Adrenal gland (tissue), 12 donors: ENCODE data around the gene CTLA4. TPM values are rescaled to one million over a fixed set of nuclear protein-coding genes. Genes with fewer than 3 reads are reported as not detected.

Source experiments
- DNase-seq, 7 donors: peaks; one replicate each; pipeline ENCODE4 v3.0.0-alpha.2; 2019 to 2020
- H3K27ac ChIP-seq, 5 donors: fragments of 200-600 bp; sonication (generic) in 4 of 5; 1 replicate in 3 of 5; 2 replicates in 2 of 5; pipeline versions ENCODE4 v1.5.1 to v1.8.0; 2016 to 2020; ENCODE audit warnings: mild to moderate bottlenecking in 1 of 5
- H3K27me3 ChIP-seq: fragments of 200-600 bp; 2 replicates; pipeline ENCODE4 v1.8.0; 2021
- H3K36me3 ChIP-seq, 2 donors: fragments of 200-600 bp; replicated peaks in 1 of 2; 1 replicate in 1 of 2; 2 replicates in 1 of 2; pipeline versions ENCODE4 v1.5.1 to v1.8.0; 2018 to 2022
- H3K4me1 ChIP-seq, 2 donors: fragments of 200-600 bp; replicated peaks in 1 of 2; 1 replicate in 1 of 2; 2 replicates in 1 of 2; pipeline versions ENCODE4 v1.5.1 to v1.8.0; 2018 to 2021
- H3K4me3 ChIP-seq, 4 donors: fragments of 200-600 bp; sonication (generic) in 3 of 4; one replicate each; pipeline ENCODE4 v1.5.1; 2016 to 2018
- H3K9me3 ChIP-seq, 3 donors: fragments of 200-600 bp; sonication (generic) in 1 of 3; replicated peaks in 1 of 3; 1 replicate in 2 of 3; 2 replicates in 1 of 3; pipeline versions ENCODE4 v1.5.1 to v1.8.0; 2016 to 2021
- CTCF ChIP-seq, 6 experiments: fragments of 450-650 bp in 4 of 6; fragments of 200-600 bp in 2 of 6; sonication (generic) in 1 of 6; IDR thresholded peaks; 1 replicate in 5 of 6; 2 replicates in 1 of 6; pipeline versions ENCODE4 v1.5.1 to v1.8.0; 2016 to 2021; ENCODE audit warnings: antibody characterized with exemption in 6 of 6, mild to moderate bottlenecking in 2 of 6, moderate library complexity in 1 of 6
- POLR2A ChIP-seq, 2 donors: fragments of 450-650 bp; IDR thresholded peaks; one replicate each; pipeline ENCODE4 v1.6.1; 2017; ENCODE audit warnings: antibody characterized with exemption in 2 of 2, mild to moderate bottlenecking in 2 of 2, moderate library complexity in 1 of 2
- WGBS, 4 donors: extraction: QIAGEN DNeasy Blood & Tissue Kit in 2 of 4; methylation state at CpG; one replicate each; pipeline versions ENCODE4 v1.1.5 to v1.1.7; 2013 to 2017; 5-methylcytosine and 5-hydroxymethylcytosine counted together
- intact Hi-C, 2 donors: fragments of 100-400 bp; cut with DNase I; formaldehyde crosslinking; loops; one replicate each; pipeline versions ENCODE4 v1.14.1 to v1.15.0; 2022 to 2023
- polyA plus RNA-seq, 3 donors: library from polyadenylated mRNA; stranded (reverse); fragments of 200-250 nt in 2 of 3; fragments of 350-450 nt in 1 of 3; fragmentation: Illumina TruSeq in 1 of 3; extraction: RNeasy Lipid Tissue Mini Kit (QIAGEN cat#74804) in 1 of 3; gene quantifications; one replicate each; pipeline ENCODE4 v1.2.3, GENCODE V29; 2013 to 2014
- total RNA-seq, 9 donors: library from RNA; depleted of rRNA in 4 of 9; stranded (reverse); fragments of >200 nt in 4 of 9; fragments of 120-200 nt in 1 of 9; fragmentation: NEBNext Ultra II Directional in 1 of 9; extraction: Animal tissue kit (Norgen Biotek cat#: 25700) in 1 of 9; gene quantifications; one replicate each; pipeline versions ENCODE4 v1.1.0 to v1.2.4, GENCODE V29; 2013 to 2023
- donor health status: healthy with polysubstance abuse.
- donor health status: Bipolar disorder and iron deficiency.
- donor health status: DM: yes; HTN: yes; CAD: no.
- donor health status: DM: no; HTN: no; CAD: no.
- donor health status: DM: no; HTN: no; CAD: no.
- donor health status: DM: yes; HTN: yes; CAD: no.

Gene CTLA4
- total and polyA plus RNA-seq, 12 donors: 0.03 to 0.50 (median 0.10) TPM; not detected in 8

- H3K27ac ChIP-seq: no peak overlapping the region
- H3K27me3 ChIP-seq: no peaks in the 10 kb centered on the region
- no peaks in the 10 kb centered on the region for H3K9me3 ChIP-seq
- no peak for TF ChIP-seq POLR2A (IDR thresholded peaks at IDR 0.05)
- H3K4me3 ChIP-seq: no peak overlapping the region
- no peaks in the 10 kb centered on the region for H3K36me3 ChIP-seq
- intact Hi-C loops: no loop called here
- WGBS, 4 donors: 96 to 100% (median 96%) methylated on average over 1 of the region's 1 CpG
- no peak for DNase-seq
- no peaks in the 10 kb centered on the region for H3K4me1 ChIP-seq
Measured at GRCh38 chr2:203826704-203827103, 40.9 kb upstream of the CTLA4 start.

DNA sequence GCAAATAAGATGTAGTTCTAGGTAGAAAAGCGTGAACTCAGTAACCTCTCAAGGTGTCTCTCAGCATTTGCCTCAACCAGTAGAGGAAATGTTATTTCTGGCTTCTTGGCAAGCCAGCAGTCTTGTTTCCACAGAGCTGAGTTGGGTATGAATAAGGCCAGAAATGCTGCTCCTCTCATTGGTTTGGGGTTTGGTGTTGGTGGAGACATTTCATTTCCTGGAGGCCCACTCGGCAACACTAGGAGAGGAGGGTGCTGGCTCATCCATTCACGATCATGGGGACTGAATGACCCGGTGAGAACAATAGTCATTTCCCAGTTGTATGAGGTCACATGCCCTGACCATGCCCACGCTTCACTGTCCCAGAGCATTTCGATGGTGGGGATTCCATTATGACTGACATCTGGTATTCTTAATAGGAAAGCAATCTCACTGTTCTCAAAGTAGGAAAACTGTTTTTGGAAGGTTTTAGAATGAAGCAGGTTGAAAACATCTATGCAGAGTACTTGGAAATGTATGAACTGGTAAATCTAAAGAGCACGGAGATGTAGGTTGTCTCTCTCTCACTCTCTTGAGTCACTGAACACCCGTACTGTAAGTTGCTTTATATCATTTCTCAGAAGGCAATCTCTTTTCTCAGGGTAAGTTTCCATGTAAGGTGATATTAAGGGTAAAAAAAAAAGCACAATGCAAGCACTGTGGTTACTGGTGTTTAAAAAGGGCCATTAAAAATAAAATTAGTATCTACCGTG lies 37.1 kb upstream of the CTLA4 start:
- no peaks in the 10 kb centered on the region for H3K36me3 ChIP-seq
- H3K27ac ChIP-seq: no peak overlapping the region
- no peak overlapping the region for H3K4me3 ChIP-seq
- TF ChIP-seq CTCF (IDR thresholded peaks at IDR 0.05) (no peak), POLR2A (IDR thresholded peaks at IDR 0.05) (no peak)
- H3K4me1 ChIP-seq: no peaks in the 10 kb centered on the region
- intact Hi-C loops: no loop called here
- no peak for DNase-seq
- no peaks in the 10 kb centered on the region for H3K27me3 ChIP-seq
- WGBS, 4 donors: 82 to 93% (median 85%) methylated on average over 9 of the region's 9 CpGs
- H3K9me3 ChIP-seq: no peaks in the 10 kb centered on the region

GRCh38 chr2:203835420-203835819 lies 32.2 kb upstream of the CTLA4 start:
- no peaks in the 10 kb centered on the region for H3K36me3 ChIP-seq
- H3K27me3 ChIP-seq: no peaks in the 10 kb centered on the region
- no peak for DNase-seq
- no peak overlapping the region for H3K27ac ChIP-seq
- WGBS, 4 donors: 86 to 89% (median 87%) methylated on average over 6 of the region's 6 CpGs
- TF ChIP-seq POLR2A (IDR thresholded peaks at IDR 0.05) (no peak), CTCF (IDR thresholded peaks at IDR 0.05) (no peak)
- H3K4me3 ChIP-seq: no peak overlapping the region
- H3K4me1 ChIP-seq: no peaks in the 10 kb centered on the region
- H3K9me3 ChIP-seq: no peaks in the 10 kb centered on the region
- intact Hi-C loops: no loop called here

- Histone ChIP-seq H3K4me1 (no peaks in the 10 kb centered on the region), H3K27ac (no peak overlapping the region), H3K4me3 (no peak overlapping the region), H3K36me3 (no peaks in the 10 kb centered on the region), H3K9me3 (no peaks in the 10 kb centered on the region), H3K27me3 (no peaks in the 10 kb centered on the region)
- intact Hi-C loops: no loop called here
- 82 to 86% (median 83%) methylated on average over 19 of the region's 19 CpGs for WGBS, 4 donors
- TF ChIP-seq POLR2A (IDR thresholded peaks at IDR 0.05) (no peak), CTCF (IDR thresholded peaks at IDR 0.05) (no peak)
- DNase-seq: no peak
Measured at GRCh38 chr2:203835892-203836800, 31.4 kb upstream of the CTLA4 start.
